Loucy (cell line): ENCODE measurements around the gene EREG.

Experiments
- H2AFZ ChIP-seq: fragments of 200-600 bp; sonication (generic); 2 replicates; pipeline ENCODE4 v1.6.0; 2016; ENCODE audit warnings: antibody characterized with exemption, mild to moderate bottlenecking, low read length, moderate library complexity
- H3F3A ChIP-seq: fragments of 200-600 bp; 2 replicates; pipeline ENCODE4 v1.6.0; 2016; ENCODE audit warnings: antibody characterized with exemption, low read depth, mild to moderate bottlenecking
- H3K27me3 ChIP-seq: fragments of 200-600 bp; sonication (generic); 2 replicates; pipeline ENCODE4 v1.6.1; 2014; ENCODE audit warnings: low read length, mild to moderate bottlenecking; ENCODE audit not compliant: insufficient read depth, poor library complexity, severe bottlenecking
- H3K36me3 ChIP-seq: fragments of 200-600 bp; sonication (generic); 2 replicates; pipeline ENCODE4 v1.6.1; 2016; ENCODE audit warnings: low read length; ENCODE audit not compliant: insufficient read depth
- H3K4me1 ChIP-seq: fragments of 200-600 bp; sonication (generic); 2 replicates; pipeline ENCODE4 v1.5.1; 2014; ENCODE audit warnings: low read length, mild to moderate bottlenecking; ENCODE audit not compliant: insufficient read depth, poor library complexity, severe bottlenecking
- H3K4me2 ChIP-seq: fragments of 200-600 bp; sonication (generic); 2 replicates; pipeline ENCODE4 v1.6.0; 2014; ENCODE audit warnings: antibody characterized with exemption, low read length, low read depth, mild to moderate bottlenecking; ENCODE audit not compliant: poor library complexity, severe bottlenecking
- H3K4me3 ChIP-seq: fragments of 200-600 bp; sonication (generic); 2 replicates; pipeline ENCODE4 v1.5.1; 2014; ENCODE audit warnings: low read length, mild to moderate bottlenecking, mixed read lengths; ENCODE audit not compliant: poor library complexity, severe bottlenecking
- H3K79me2 ChIP-seq: fragments of 200-600 bp; sonication (generic); 2 replicates; pipeline ENCODE4 v1.6.1; 2014; ENCODE audit warnings: low read length; ENCODE audit not compliant: insufficient read depth
- H3K9ac ChIP-seq: fragments of 200-600 bp; sonication (generic); 2 replicates; pipeline ENCODE4 v1.6.0; 2014; ENCODE audit warnings: mild to moderate bottlenecking, low read depth, low read length, moderate library complexity; ENCODE audit not compliant: poor library complexity, severe bottlenecking
- H3K9me2 ChIP-seq: fragments of 200-600 bp; sonication (generic); replicated peaks from 2 replicates; pipeline ENCODE4 v1.6.1; 2016; ENCODE audit warnings: low read depth, low read length, mixed read lengths
- H3K9me3 ChIP-seq: fragments of 200-600 bp; sonication (generic); 2 replicates; pipeline ENCODE4 v1.6.1; 2014; ENCODE audit warnings: mild to moderate bottlenecking, antibody characterized with exemption, low read length, low read depth; ENCODE audit not compliant: insufficient read depth
- H4K20me1 ChIP-seq: fragments of 200-600 bp; sonication (generic); 2 replicates; pipeline ENCODE4 v1.6.0; 2014; ENCODE audit warnings: antibody characterized with exemption, low read length, mild to moderate bottlenecking; ENCODE audit not compliant: insufficient read depth, poor library complexity, severe bottlenecking
- EZH2phosphoT487 ChIP-seq: fragments of 200-600 bp; IDR thresholded peaks from 2 replicates; pipeline ENCODE4 v1.6.1; 2018; ENCODE audit warnings: antibody characterized with exemption, mild to moderate bottlenecking, moderate library complexity, borderline replicate concordance
- TF ChIP-seq, protein P1 (sequence below): fragments of 200-600 bp; sonication (generic); conservative IDR thresholded peaks from 2 replicates; pipeline ENCODE4 v1.5.1; 2014; ENCODE audit warnings: mild to moderate bottlenecking, antibody characterized with exemption, low read length

EREG gene

DNA sequence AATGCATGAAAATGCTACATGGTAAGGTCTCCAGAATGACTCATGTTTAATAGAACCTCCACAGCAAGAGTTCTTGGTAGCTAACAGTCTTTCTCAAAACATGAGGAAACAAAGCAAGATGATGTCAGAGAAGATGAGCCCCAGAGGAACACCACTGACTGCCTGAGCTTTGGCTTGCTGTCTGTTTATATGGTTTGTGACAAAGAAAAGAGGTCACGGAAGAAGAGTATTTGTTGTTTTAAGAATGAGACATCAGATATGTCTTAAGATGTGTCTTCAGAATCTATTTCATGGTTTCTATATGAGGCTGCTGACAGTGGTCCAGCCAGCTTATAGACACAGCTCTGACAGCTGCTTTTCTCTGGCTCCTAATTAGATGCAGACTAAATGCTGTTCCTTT lies 61.2 kb downstream of the EREG start:
- H3F3A ChIP-seq = no peaks in the 10 kb centered on the region
- no peak overlapping the region for H3K4me2 ChIP-seq
- TF ChIP-seq, protein P1, sequence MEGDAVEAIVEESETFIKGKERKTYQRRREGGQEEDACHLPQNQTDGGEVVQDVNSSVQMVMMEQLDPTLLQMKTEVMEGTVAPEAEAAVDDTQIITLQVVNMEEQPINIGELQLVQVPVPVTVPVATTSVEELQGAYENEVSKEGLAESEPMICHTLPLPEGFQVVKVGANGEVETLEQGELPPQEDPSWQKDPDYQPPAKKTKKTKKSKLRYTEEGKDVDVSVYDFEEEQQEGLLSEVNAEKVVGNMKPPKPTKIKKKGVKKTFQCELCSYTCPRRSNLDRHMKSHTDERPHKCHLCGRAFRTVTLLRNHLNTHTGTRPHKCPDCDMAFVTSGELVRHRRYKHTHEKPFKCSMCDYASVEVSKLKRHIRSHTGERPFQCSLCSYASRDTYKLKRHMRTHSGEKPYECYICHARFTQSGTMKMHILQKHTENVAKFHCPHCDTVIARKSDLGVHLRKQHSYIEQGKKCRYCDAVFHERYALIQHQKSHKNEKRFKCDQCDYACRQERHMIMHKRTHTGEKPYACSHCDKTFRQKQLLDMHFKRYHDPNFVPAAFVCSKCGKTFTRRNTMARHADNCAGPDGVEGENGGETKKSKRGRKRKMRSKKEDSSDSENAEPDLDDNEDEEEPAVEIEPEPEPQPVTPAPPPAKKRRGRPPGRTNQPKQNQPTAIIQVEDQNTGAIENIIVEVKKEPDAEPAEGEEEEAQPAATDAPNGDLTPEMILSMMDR = no peak
- no peak for TF ChIP-seq EZH2phosphoT487
- no peaks in the 10 kb centered on the region for H3K9me3 ChIP-seq
- H3K9me2 ChIP-seq = no peaks in the 10 kb centered on the region
- H3K27me3 ChIP-seq = peaks cover 35% of the 10 kb centered on the region
- H3K79me2 ChIP-seq = no peaks in the 10 kb centered on the region
- no peaks in the 10 kb centered on the region for H3K4me1 ChIP-seq
- H3K36me3 ChIP-seq = no peaks in the 10 kb centered on the region
- no peak overlapping the region for H3K4me3 ChIP-seq
- H3K9ac ChIP-seq = no peak overlapping the region
- H2AFZ ChIP-seq = no peak overlapping the region
- no peaks in the 10 kb centered on the region for H4K20me1 ChIP-seq

- no peak overlapping the region for H3K4me3 ChIP-seq
- H3K36me3 ChIP-seq = no peaks in the 10 kb centered on the region
- no peaks in the 10 kb centered on the region for H3K9me3 ChIP-seq
- no peaks in the 10 kb centered on the region for H3F3A ChIP-seq
- no peaks in the 10 kb centered on the region for H3K79me2 ChIP-seq
- peaks cover 17% of the 10 kb centered on the region for H3K27me3 ChIP-seq
- H3K4me1 ChIP-seq = no peaks in the 10 kb centered on the region
- H4K20me1 ChIP-seq = no peaks in the 10 kb centered on the region
- TF ChIP-seq, protein P1 = no peak
- TF ChIP-seq EZH2phosphoT487 = no peak
- no peaks in the 10 kb centered on the region for H3K9me2 ChIP-seq
- H2AFZ ChIP-seq = no peak overlapping the region
- no peak overlapping the region for H3K9ac ChIP-seq
- no peak overlapping the region for H3K4me2 ChIP-seq
Measured at GRCh38 chr4:74428276-74428675, 63.3 kb downstream of the EREG start.

DNA sequence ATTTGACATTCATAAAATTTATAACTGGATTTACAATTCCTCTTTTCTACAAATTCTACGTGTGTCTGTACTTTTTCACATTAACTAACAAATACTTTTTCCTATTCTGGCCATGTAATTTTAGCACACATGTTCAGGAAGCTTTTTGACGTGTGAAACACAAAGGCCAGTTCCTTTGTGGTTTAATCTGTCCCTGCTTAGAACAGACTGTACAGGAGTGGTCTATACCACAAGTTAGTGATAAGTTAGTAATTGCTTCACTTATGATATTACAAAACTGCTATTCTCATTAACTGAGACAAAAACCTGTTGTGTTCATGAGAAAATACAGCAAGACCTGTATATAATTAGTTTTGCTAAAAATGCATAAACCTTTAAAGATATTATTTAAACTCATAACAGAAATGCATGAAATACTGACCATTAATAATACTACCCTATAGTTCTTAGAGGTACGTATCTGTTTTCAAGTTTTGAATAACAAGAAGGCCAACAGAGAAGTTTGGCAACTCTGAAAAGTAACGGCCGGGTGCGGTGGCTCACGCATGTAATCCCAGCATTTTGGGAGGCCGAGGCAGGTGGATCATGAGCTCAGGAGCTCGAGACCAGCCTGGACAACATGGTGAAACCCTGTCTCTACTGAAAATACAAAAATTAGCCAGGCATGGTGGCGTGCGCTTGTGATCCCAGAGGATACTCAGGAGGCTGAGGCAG lies 66.3 kb downstream of the EREG start:
- H3K4me1 ChIP-seq = no peaks in the 10 kb centered on the region
- no peak overlapping the region for H2AFZ ChIP-seq
- H3K27me3 ChIP-seq = peaks cover 7% of the 10 kb centered on the region
- H3K36me3 ChIP-seq = no peaks in the 10 kb centered on the region
- H3K9me2 ChIP-seq = no peaks in the 10 kb centered on the region
- H3K4me3 ChIP-seq = no peak overlapping the region
- TF ChIP-seq, protein P1 = no peak
- TF ChIP-seq EZH2phosphoT487 = no peak
- no peaks in the 10 kb centered on the region for H3F3A ChIP-seq
- no peaks in the 10 kb centered on the region for H4K20me1 ChIP-seq
- H3K4me2 ChIP-seq = no peak overlapping the region
- no peaks in the 10 kb centered on the region for H3K9me3 ChIP-seq
- H3K9ac ChIP-seq = no peak overlapping the region
- H3K79me2 ChIP-seq = no peaks in the 10 kb centered on the region
